UCSD-AML1 (cell line): Measurements from ENCODE around the gene RCSD1.
"Not testable (repeated sequence)": the region's sequence is repeated elsewhere in the genome, so short reads cannot be mapped to it uniquely, and the experiment has no call there.

Experiments used
- DNase-seq: peaks from one replicate; lab custom pipeline; 2025; ENCODE audit not compliant: unreplicated experiment; lab: John Stamatoyannopoulos, UW

RCSD1 gene, protein sequence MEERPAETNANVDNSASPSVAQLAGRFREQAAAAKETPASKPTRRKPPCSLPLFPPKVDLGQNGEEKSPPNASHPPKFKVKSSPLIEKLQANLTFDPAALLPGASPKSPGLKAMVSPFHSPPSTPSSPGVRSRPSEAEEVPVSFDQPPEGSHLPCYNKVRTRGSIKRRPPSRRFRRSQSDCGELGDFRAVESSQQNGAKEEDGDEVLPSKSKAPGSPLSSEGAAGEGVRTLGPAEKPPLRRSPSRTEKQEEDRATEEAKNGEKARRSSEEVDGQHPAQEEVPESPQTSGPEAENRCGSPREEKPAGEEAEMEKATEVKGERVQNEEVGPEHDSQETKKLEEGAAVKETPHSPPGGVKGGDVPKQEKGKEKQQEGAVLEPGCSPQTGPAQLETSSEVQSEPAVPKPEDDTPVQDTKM

DNA sequence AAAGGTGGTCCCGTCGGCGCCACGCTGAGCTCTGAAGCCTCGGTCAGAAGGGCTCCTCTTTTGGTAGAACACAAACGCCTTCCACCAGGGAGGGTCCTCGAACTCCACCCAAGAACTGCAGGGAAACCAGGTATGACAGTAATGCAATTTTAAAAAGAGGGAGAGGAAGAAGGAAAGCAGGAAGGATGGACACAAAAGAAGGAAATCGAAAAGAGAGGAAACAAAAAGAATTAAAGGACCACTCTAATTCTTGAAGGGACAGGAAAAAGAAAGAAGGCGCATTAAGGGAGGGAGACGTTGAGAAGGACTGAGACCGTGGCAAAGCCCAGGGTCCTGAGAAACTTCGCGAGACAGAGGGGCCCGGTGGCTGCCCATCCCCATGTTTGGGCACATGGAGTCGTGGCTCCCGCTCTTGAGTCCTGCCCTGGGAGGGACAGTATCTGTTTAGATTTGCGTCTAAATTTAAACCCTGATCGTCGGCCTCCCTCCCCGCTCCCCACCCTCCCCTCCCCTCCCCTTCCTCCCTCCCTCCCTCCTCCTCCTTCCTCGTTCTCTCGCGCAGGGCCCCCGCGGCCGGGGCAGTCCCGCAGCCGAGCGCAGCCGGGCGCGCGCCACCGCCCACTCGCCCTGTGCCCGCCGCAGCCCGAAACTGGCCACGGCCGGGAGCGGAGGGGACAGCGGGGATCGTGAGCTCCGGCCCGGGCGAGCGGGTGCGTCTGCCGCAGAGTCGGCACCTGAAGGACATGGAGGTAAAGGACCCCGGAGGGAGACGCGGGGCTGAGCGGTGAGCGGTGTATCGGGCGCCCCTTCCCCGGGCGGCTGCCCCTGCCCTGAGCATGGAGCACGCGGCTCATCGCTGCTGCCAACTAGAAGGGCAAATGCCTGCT lies at the start of gene RCSD1:
RCSD1 (plus strand) TSS at position 552 of the 887 bp plus-strand sequence; CDS start at position 744, 192 bp downstream.
- DNase-seq = peak; percentile 51

DNA sequence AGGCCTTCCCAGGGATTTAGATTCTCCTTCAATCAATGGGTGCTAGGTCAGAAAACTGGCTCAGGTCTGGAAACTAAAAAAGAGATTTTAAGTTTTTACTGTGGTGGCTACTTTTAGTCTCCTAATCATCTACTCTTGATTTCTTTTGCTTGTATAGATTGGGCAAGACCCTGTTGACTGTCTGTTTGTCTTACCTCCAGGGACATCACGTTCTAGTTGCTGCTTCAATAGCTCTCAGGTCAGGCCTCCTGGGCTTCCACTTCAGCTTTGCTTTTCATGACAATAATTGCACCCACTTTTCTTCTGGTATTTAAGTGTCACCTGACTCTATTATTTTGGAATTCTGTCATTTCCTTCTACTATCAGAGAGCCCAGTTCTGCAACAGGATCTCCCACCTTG lies 48.0 kb upstream of the RCSD1 start:
- DNase-seq = no peak

DNA sequence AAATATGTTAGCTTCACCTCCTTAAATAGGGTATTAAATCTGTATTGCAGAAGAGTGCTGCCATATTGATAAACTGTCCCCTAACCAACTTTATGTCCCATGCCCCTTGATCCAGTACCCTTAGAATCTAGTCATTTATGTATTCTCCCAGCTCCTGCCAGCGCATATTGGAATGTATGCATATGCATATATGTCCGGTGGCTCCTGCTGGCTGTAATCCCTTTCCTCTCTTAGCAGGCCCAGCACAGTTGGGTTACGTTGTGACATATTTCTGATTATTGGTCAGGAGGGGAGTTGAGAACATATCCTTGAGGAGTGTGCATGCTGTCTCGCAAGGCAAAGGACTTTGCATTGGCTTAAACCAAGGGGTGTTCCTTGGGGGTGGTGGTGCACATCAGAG lies 47.3 kb upstream of the RCSD1 start:
- DNase-seq = no peak

DNA sequence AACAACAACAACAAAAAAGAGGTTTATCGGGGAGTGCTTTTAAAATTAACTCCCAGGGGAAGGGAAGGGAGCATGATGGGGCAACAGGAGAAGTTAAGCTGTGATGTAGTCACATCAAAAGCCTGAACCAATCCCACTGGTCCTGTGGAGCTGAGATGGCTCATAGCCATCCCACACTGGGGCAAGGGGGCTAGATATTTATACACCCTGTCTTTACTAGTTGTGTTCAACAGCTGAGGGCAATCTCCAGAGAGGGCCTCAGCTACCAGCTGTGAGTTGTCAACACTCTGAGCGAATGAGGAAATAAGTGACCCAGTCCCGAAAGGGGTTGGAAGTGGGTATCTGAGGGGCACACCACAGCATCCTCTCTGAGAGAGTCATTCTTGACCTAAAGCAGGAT lies 45.5 kb upstream of the RCSD1 start:
- no peak for DNase-seq

DNA sequence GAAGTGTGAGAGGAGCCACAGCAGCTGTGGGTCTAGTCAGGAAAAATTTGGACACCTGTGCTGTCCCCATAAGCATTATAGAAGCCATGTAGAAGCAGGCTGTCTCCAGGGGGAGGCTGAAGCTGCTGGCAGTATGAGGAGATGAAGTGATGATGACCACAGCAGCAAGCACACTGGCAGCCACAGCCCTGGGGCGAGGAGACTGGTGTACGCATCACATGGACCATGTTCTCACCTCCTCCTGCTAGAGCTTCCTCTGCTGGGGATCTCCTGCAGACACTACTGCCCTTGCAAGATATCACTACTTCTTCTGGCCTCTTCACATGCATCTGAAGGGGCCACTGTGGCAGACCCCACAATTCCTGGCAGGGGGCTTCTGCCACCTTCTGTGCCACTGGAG lies 42.7 kb upstream of the RCSD1 start:
- no peak for DNase-seq

DNA sequence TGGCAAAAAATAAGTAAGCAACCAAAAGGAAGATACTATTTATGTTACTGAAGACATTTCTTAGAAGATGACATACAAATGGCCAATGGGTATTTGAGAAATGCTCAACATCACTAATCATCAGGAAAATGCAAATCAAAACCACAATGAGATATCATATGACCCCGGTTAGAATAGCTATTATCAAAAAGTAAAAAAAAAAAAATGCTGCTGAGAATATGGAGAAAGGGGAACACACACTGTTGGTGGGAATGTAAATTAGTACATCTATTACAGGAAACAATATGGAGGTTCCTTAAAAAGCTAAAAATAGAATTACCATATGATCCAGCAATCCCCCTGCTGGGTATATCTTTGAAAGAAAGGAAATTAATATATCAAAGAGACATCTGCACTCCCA lies 42.2 kb upstream of the RCSD1 start:
- DNase-seq = no peak

DNA sequence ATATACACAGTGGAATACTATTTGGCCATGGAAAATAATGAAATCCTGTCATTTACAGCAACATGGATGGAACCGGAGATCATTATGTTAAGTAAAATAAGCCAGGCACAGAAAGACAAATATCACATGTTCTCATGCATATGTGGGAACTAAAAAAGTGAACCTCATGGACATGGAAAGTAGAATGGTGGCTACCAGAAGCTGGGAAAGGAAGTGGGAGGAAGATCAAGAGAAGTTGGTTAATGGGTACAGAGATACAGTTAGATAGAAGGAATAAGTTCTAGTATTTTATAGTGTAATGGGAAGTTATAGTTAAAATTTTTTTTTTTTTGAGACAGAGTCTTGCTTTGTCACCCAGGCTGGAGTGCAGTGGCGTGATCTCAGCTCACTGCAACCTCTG lies 41.7 kb upstream of the RCSD1 start:
- DNase-seq = no peak

DNA sequence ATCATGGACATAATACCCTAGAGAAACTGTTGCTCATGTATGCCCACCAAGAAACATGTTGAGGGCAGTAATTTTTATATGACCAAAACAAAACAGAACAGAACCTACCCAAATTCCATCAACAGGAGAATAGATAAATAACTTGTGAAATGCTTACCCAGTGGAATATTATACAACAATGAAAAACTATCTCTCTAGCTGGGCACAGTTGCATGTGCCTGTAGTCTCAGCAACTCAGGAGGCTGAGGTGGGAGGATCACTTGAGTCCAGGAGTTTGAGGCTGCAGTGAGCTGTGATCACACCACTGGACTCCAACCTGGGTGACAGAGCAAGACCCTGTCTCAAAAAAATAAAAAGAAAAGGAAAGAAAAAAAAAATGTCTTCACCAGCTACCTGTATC lies 37.6 kb upstream of the RCSD1 start:
- DNase-seq = no peak

DNA sequence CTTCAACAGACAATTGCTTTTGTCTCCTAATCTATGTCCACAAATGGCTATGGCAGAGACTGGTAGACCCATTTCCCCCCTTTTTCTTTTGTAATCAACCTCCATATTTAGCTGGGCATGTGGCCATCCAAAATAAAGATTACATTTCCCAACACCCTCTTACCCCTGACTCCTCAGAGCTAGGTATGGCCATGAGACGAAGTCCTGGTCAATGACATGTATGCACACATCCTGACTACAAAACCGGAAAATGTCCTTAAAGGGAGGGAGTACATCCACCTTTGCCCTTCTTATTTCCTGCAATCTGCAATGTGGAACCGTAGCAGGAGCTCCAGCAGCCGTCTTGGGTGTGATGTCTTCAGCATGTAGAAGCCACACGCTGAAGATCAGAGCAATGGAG lies 36.2 kb upstream of the RCSD1 start:
- no peak for DNase-seq

DNA sequence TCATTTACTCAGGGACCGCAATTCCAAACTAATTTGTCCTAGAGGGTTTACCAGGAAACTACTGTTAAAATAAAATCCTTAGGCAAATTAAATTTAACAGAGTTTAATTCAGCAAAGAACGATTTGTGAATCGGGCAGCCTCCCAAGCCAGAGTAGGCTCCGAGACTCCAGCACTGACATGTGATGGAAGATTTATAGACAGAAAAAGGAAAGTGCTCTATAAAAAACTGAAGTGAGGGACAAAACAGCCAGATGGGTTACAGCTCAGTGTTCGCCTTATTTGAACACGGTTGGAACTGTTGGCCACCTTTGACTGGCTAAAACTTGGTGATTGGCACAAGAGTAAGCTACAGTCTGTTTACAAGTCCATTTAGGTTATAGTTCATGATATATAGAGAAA lies 35.2 kb upstream of the RCSD1 start:
- DNase-seq = no peak

DNA sequence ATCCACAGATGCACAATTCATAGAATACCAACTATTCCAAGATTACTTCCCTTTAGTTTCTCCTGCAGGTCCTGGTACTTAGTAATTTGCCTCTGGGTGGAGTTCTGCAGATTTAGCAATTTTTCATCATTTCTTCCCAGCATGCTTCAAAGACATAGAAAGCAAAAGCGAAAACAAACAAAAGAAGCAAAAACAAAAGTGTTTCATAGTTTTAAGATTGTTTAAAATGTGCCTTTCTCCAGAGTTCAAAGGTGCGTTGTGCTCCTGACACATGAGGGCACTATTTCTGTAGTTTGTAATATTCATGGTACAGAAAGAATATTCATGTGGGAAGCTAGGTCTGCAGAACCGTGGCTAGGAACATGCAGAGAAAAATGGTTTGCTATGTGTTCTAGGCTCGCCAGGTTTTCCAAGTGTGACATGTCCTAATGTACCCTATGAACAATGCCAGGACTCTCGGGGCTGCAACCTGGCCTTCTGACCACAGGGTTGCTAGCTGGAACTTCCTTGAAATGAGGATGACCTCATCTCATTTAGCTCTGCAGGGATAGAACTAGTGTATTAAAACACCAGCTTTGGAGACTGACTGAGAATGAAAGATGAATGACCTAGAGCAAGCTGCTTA lies 30.0 kb upstream of the RCSD1 start:
- peak; percentile 25 for DNase-seq

DNA sequence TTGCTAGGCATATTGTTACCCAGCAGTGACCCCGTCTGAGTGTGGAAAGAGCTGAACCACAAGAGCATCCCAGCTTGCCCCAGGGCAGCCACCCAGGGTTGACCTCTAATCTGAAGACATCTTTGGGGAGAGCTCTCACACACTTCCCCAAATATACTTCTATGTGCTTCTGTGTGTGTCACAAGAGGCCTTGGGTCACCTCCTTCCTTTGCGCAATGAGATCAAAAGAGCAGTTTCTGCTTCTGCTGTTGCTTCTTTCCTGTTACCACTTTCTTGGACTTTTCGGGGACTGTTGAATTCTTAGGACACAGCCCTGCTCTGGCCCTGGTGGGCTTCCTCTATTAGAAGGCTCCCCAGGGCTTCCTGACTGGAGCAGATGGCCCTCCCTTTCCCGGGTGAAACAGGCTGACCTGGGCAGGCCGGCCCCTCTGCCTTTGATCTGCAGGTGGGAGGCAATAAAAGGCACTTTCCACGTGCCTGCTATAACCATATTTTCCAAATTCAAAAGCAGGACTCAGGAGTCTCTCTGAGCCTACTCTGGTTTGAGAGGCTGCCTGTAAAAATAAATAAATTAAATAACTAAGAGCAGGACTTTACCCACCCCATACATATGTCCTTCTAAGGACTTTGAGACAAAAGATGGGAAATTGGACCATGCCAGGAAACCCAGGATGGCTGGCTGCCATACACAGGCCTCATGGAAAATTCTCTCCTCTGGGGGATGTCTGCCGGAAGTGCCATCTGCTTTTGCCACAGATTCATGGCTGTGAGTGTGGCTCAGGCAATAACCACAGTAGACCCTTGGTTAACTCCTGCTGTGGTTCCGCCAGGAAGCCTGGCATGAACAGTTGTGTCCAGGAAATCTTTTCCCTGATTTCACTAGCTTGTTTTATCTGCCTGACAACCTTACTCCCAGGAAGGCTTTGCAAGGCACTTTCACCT lies 28.3 kb upstream of the RCSD1 start:
- peak; percentile 47 for DNase-seq

DNA sequence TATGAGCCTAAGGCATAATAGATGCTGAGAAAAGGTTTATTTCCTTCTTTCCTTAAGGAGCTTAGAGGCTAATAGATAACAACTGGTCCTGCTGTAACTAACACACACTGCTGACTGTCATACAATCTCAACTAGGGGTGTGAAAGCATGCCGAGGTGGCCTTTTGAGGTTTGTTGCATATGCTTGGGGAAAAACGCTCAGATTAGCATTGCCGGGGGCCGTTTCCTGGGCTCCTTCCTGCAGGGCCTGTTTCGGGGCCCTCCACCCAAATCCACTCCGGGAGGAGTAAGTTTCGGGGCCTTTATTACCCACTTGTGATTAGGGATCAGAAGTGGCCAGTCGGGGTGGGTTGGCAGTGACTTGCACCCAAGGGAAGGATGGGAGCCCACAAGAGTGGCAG lies 27.2 kb upstream of the RCSD1 start:
- DNase-seq = no peak

DNA sequence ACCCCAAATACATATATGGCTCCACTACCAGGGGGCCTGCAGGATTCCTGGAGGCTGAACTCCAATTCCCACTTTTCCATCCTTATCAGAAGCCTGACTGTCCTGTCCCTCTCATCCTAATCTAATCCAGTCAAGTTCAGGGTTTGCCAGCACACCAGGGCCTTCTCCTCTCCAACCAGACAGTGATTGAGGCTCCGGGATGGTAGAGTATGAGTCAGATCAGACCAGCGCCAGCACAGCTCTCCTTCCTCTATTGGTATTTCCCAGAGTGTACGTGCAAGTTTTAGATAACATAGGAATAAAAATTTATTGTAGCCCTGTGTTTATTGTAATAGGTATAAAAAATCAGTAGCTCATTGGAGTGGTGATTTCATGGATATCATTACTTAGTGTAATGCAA lies 24.5 kb upstream of the RCSD1 start:
- no peak for DNase-seq

DNA sequence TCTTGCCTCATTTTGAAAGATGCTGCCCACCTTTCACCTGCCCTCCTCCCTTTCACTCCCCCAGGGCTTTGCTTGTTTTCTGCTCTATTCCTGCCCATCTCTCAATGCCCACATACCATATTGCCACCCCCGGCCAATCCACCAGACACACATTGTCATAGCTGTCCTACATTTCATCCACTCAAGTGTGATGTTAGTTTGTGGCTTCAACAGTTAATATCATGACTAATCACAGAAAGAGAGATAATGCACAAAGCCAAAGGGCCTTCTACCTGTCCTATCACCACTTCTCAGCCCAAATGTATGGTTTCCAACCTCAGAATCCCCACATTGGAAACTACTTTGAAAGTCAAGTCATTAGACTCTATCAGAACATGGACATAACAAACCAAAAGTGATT lies 18.0 kb upstream of the RCSD1 start:
- no peak for DNase-seq

DNA sequence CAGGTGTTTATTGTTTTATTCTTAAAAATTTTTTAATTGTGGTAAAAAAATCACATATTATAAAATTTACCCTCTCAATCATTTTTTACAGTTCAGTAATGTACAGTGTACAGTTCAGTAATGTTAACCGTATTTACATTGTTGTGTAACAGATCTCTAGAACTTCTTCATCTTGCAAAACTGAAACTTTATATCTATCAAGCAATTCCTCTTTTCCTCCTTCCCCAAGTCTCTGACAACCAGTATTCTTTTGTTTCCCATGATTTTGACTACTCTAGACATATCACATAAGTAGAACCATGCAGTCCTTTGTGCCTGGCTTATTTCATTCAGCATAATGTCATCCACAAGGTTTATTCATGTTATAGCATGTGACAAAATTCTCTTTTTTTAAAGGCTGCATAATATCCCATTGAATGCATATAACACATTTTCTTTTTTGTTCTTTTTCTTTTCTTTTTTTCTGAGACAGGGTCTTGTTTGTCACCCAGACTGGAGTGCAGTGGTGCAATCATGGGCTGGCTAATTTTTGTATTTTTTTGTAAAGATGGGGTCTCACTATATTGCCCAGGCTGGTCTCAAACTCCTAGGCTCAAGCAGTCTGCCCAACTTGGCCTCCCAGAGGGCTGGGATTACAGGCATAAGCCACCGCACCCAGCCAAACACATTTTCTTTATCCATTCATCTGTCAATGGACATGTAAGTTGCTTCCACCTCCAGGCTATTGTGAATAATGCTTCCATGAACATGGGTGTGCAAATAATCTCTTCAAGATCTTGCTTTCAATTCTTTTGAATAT lies 17.2 kb upstream of the RCSD1 start:
- DNase-seq = no peak

DNA sequence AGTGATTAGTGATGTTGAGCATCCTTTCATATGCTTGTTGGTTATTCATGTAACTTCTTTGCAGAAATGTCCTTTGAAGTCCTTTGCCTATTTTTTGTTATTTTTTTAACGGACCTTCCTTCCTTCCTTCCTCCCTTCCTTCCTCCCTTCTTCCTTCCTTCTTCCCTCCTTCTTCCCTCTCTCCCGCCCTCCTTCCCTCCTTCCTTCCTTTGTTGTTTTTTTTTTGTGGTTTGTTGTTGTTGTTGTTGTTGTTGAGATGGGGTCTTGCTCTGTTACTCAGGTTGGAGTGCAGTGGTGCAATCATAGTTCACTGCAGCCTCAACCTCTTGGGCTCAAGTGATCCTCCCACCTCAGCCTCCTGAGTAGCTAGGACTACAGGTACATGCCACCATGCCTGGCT lies 16.0 kb upstream of the RCSD1 start:
- not testable (repeated sequence) for DNase-seq

DNA sequence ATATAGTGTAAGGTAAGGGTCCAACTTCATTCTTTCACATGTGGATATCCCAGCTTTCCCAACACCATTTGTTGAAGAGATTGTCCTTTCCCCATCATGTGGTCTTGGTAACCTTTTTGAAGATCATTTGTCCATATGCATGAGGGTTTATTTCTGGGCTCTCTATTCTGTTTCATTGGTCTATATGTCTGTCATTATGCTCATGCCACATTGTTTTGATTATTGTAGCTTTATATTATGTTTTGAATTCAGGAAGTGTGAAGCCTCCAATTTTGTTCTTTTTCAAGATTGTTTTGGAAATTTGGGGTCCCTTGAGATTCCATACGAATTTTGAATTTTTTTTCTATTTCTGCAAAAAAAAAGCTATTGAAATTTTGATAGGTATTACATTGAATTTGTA lies 15.2 kb upstream of the RCSD1 start:
- DNase-seq = no peak

DNA sequence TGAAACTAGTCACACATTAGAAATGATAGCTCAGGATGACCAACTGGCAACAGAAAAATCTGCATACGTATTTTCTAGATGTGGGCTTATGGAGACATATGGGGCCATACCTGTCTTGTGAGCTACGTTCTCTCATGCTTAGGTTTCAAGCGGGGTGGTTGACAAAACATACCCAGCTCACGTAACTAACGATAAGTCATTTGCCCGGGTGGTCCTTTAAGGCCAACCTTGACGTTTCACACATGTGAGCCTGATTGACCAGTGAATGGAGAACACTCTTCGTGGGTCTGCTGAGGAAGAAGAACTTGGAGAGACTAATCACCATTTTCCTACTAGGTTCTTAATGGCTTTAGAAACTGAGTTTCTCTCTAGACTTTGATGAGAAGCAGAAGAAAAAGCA lies 13.5 kb upstream of the RCSD1 start:
- DNase-seq = no peak
